ENCODE measurements around the gene QSOX2. TPM values are rescaled to one million over a fixed set of nuclear protein-coding genes. Genes with fewer than 3 reads are reported as not detected.

QSOX2 gene
- total RNA-seq, 1 experiment from 2014 or later: 40.0 TPM

- TF ChIP-seq SIN3A (IDR thresholded peaks at IDR 0.05; ENCODE audit: borderline replicate concordance, insufficient read depth, low read depth, low read length): no peak
- no peak for TF ChIP-seq TCF7L2 (IDR thresholded peaks at IDR 0.05; ENCODE audit: low read depth, low read length)
- TF ChIP-seq CTCF (IDR thresholded peaks at IDR 0.05): no peak
- no peak for TF ChIP-seq POLR2AphosphoS5 (IDR thresholded peaks at IDR 0.05; ENCODE audit: low read depth, low read length)
- no peak for TF ChIP-seq REST (IDR thresholded peaks at IDR 0.05; ENCODE audit: insufficient read depth in 1 of 2, low read depth in 2 of 2, low read length in 1 of 2)
- no peaks in the 10 kb centered on the region for H3K27me3 ChIP-seq (ENCODE audit: control insufficient read depth, insufficient read depth, low read length)
- no TSS peak for BruUV-seq (replicated peaks)
- ChIA-PET CTCF (no interaction called here), POLR2A (no interaction called here)
- H3K4me1 ChIP-seq (ENCODE audit: control insufficient read depth, insufficient read depth, low read length): no peaks in the 10 kb centered on the region; the same call in 1 of the 2 replicates
- no peak for DNase-seq (ENCODE audit: low read depth, low spot score)
- no peak overlapping the region for H3K27ac ChIP-seq (ENCODE audit: low read length)
- in situ Hi-C loops (cut with HindIII; ENCODE audit: low pct_unique_long_range_greater_than_20kb, low sequenced_read_pairs): no loop called here
- no peaks in the 10 kb centered on the region for H3K9me3 ChIP-seq (ENCODE audit: control insufficient read depth, insufficient read depth, low read depth, low read length)
- no peak overlapping the region for H3K4me3 ChIP-seq (ENCODE audit: low read depth in 2 of 2, low read length in 2 of 2)
- no peak for ATAC-seq
- H3K36me3 ChIP-seq (ENCODE audit: control insufficient read depth, insufficient read depth, low read length): no peaks in the 10 kb centered on the region
- intact Hi-C loops (cut with micrococcal nuclease; ENCODE audit: unreplicated experiment): no loop called here
These were observed 66.5 kb downstream of the QSOX2 start for GRCh38 chr9:136179101-136179616.

GRCh38 chr9:136178773-136179075, 66.9 kb downstream of the QSOX2 start:
- in situ Hi-C loops (cut with HindIII; ENCODE audit: low pct_unique_long_range_greater_than_20kb, low sequenced_read_pairs): no loop called here
- Histone ChIP-seq H3K27me3 (ENCODE audit: control insufficient read depth, insufficient read depth, low read length) (no peaks in the 10 kb centered on the region), H3K4me1 (ENCODE audit: control insufficient read depth, insufficient read depth, low read length) (no peaks in the 10 kb centered on the region; the same call in 1 of the 2 replicates), H3K9me3 (ENCODE audit: control insufficient read depth, insufficient read depth, low read depth, low read length) (no peaks in the 10 kb centered on the region), H3K4me3 (ENCODE audit: low read depth in 2 of 2, low read length in 2 of 2) (no peak overlapping the region), H3K36me3 (ENCODE audit: control insufficient read depth, insufficient read depth, low read length) (no peaks in the 10 kb centered on the region), H3K27ac (ENCODE audit: low read length) (no peak overlapping the region)
- intact Hi-C loops (cut with micrococcal nuclease; ENCODE audit: unreplicated experiment): no loop called here
- ChIA-PET POLR2A (no interaction called here), CTCF (no interaction called here)
- TF ChIP-seq CTCF (IDR thresholded peaks at IDR 0.05) (no peak), POLR2AphosphoS5 (IDR thresholded peaks at IDR 0.05; ENCODE audit: low read depth, low read length) (no peak), SIN3A (IDR thresholded peaks at IDR 0.05; ENCODE audit: borderline replicate concordance, insufficient read depth, low read depth, low read length) (no peak), REST (IDR thresholded peaks at IDR 0.05; ENCODE audit: insufficient read depth in 1 of 2, low read depth in 2 of 2, low read length in 1 of 2) (no peak), TCF7L2 (IDR thresholded peaks at IDR 0.05; ENCODE audit: low read depth, low read length) (no peak)
- BruUV-seq (replicated peaks): no TSS peak
- no peak; the same call in 1 of the 2 replicates for ATAC-seq
- DNase-seq (ENCODE audit: low read depth, low spot score): no peak

Data from Panc1 (cell line).